Stimulated activated effector memory CD8-positive, alpha-beta T cell treated with anti-CD3 and anti-CD28 coated beads, Interleukin-12 subunit alpha, Interleukin-12 subunit beta, amount 100 ng/mL, for 72 hours (primary cell): Measurements from ENCODE around the gene TMEM212.
A peak's percentile ranks its signal among the peaks of the same experiment; 100 is the strongest.

Experiments
- ATAC-seq: fragments of 150-1000 bp; cut with Tn5 transposase; 2 replicates; pipeline ENCODE4 v1.10.0; 2021
- DNase-seq, 2 donors: peaks; one replicate each; pipeline ENCODE4 v3.0.0; 2021 to 2022; ENCODE audit warnings: low spot score in 2 of 2
- H3K27ac Mint-ChIP-seq: one replicate; pipeline ENCODE4 v1.8.0; 2022; ENCODE audit warnings: mild to moderate bottlenecking, mixed read lengths
- H3K36me3 Mint-ChIP-seq: one replicate; pipeline ENCODE4 v1.8.0; 2022; ENCODE audit warnings: mild to moderate bottlenecking, mixed read lengths
- H3K4me1 Mint-ChIP-seq: one replicate; pipeline ENCODE4 v1.8.0; 2022; ENCODE audit warnings: mixed read lengths
- H3K4me3 Mint-ChIP-seq: one replicate; pipeline ENCODE4 v1.8.0; 2022; ENCODE audit warnings: mild to moderate bottlenecking, mixed read lengths
- H3K9me3 Mint-ChIP-seq: one replicate; pipeline ENCODE4 v1.8.0; 2022; ENCODE audit warnings: mixed read lengths

The TMEM212 gene

DNA sequence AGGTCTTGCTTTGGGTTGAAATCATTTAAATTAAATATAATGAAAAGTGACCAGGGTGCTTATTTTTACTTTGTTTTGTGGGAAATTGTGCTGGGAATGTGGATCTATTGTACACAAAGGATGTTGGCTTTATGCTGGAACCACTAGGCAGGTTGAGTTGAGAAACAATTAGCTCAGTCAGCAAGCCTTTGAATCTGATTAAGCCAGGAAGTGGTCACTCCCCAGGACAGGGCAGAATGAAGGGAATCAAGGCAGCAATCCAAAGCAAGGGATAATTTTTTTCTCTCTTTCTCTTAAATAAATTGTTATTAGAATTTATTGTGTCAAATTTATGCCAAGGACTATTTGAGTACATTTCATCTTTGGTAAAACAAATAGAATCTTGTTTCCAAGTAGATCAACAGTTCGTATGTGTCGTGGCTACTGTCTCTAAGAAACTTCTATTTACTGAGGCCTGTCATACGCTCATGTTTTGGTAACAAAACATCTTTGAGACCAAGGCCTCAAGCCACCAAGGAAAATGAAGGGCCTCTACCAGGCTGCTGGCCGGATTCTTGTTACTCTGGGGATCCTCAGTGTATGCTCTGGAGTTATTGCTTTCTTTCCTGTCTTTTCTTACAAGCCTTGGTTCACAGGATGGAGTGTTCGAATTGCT is at the start of gene TMEM212:
Gene TMEM212, plus strand, starts transcription at position 486 of the 655 bp plus-strand sequence. Its CDS starts 35 bp downstream, at position 521.
- Mint-ChIP-seq H3K4me3 (no peak within 1 kb of the TSS), H3K36me3 (no peaks in the 10 kb centered on the region), H3K27ac (no peak within 1 kb of the TSS), H3K4me1 (no peaks in the 10 kb centered on the region), H3K9me3 (no peaks in the 10 kb centered on the region)
- DNase-seq (no peak), ATAC-seq (no peak)

- H3K4me1 Mint-ChIP-seq = peaks cover 9% of the 10 kb centered on the region
- ATAC-seq (no peak), DNase-seq (peak in 1 of 2 donors; percentile 10)
- H3K4me3 Mint-ChIP-seq = no peak overlapping the region
- H3K27ac Mint-ChIP-seq = no peak overlapping the region
- H3K36me3 Mint-ChIP-seq = no peaks in the 10 kb centered on the region
- no peaks in the 10 kb centered on the region for H3K9me3 Mint-ChIP-seq
Observed at GRCh38 chr3:171796625-171797264, 46.4 kb upstream of the TMEM212 start.

- Mint-ChIP-seq H3K27ac (no peak overlapping the region), H3K9me3 (no peaks in the 10 kb centered on the region), H3K4me1 (peaks cover 9% of the 10 kb centered on the region), H3K36me3 (no peaks in the 10 kb centered on the region), H3K4me3 (no peak overlapping the region)
- ATAC-seq = no peak
- no peak for DNase-seq
Observed at GRCh38 chr3:171797265-171797679, 45.9 kb upstream of the TMEM212 start.

- Mint-ChIP-seq H3K27ac (no peak overlapping the region), H3K4me3 (no peak overlapping the region), H3K36me3 (no peaks in the 10 kb centered on the region), H3K9me3 (no peaks in the 10 kb centered on the region), H3K4me1 (peaks cover 14% of the 10 kb centered on the region)
- ATAC-seq = no peak
- no peak for DNase-seq
Observed at GRCh38 chr3:171797873-171798272, 45.3 kb upstream of the TMEM212 start.

DNA sequence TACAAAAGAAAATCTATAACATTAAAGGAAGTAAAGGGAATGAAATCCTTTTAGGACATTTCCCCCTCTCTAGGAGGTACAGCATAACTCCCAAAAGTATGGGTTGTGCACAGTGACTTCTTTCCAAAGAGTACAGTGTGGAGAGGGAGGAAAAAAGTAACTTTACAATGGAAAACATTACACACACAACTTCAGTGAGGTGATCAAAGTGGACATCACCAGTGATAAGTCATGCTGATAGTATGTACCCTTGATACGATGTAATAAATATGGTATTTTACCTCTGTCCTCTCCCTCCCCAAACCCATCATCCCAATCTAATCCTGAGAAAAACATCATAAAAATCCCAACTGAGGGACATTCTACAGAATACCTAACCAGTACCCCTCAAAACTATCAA is 43.6 kb upstream of the TMEM212 start:
- Mint-ChIP-seq H3K4me3 (no peak overlapping the region), H3K36me3 (no peaks in the 10 kb centered on the region), H3K4me1 (peaks cover 17% of the 10 kb centered on the region), H3K27ac (no peak overlapping the region), H3K9me3 (no peaks in the 10 kb centered on the region)
- DNase-seq = no peak
- no peak for ATAC-seq

DNA sequence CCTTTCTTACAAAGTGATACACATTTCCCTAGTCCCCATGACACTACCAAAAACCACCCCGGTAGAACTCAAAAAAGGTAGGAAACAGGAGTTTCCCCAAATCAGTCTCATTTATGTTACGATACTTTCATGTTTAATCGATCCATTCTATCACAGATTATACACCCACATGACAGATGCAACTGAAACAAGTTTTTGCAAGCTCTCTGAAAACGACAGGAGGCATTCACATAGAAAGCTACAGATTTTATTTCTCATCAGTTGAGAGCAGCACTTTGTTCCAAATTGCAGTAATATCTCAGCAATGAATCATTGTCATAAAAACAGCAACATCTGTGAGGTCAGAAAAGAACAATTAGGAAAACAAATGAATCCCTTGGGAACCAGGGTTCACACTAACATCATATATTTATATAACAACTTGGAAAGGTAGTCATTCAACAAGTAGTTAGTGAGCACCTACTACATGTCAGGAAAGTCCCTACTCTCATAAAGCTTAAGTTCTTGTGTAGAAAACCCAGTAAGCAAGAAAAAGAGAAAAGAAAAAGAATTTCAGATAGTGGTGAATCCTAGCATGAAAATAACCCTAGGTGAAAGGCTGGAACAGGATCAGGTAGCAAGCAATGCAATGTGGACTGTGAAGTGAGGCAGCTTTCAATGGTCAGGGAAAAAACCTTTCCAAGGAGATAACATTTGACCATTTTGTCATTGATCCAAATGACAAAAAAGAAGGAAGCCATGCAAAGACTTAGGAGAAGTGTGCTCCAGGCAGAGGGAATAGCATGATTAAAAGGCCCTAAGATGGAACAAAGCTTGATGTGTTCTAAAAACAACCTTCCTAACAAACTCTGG is 41.2 kb upstream of the TMEM212 start:
- Mint-ChIP-seq H3K4me3 (no peak overlapping the region), H3K9me3 (no peaks in the 10 kb centered on the region), H3K4me1 (peaks cover 18% of the 10 kb centered on the region), H3K27ac (peak overlapping the region; percentile 58), H3K36me3 (no peaks in the 10 kb centered on the region)
- DNase-seq (no peak), ATAC-seq (peak; percentile 56)

DNA sequence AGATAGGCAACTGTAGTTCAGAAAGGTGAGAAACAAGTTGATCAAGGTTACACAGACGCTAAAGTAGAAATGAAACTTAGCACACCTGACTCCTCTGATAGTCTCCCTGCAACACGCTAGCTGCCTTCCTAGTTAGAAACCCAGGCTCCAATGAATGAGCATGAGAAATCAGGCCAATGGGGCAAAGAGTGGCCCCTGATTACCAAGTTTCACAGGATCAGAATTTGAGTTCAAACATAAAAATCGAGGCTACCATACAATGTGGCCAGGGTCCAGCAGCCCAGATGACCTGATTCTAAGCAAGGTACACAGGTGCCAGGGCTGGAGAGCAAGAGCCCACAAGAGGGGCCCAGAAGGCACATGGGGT is 40.6 kb upstream of the TMEM212 start:
- Mint-ChIP-seq H3K27ac (peak overlapping the region; percentile 37), H3K4me1 (peaks cover 22% of the 10 kb centered on the region)

GRCh38 chr3:171803044-171803443 is 40.1 kb upstream of the TMEM212 start:
- DNase-seq = peak in 1 of 2 donors; percentile 20
- Mint-ChIP-seq H3K4me1 (peaks cover 22% of the 10 kb centered on the region), H3K36me3 (no peaks in the 10 kb centered on the region), H3K27ac (peak overlapping the region; percentile 37), H3K4me3 (no peak overlapping the region), H3K9me3 (no peaks in the 10 kb centered on the region)
- no peak for ATAC-seq

More for the DNA sequence above, 40.6 kb upstream of the TMEM212 start:
- ATAC-seq (no peak), DNase-seq (peak in 1 of 2 donors; percentile 28)
- Mint-ChIP-seq H3K36me3 (no peaks in the 10 kb centered on the region), H3K9me3 (no peaks in the 10 kb centered on the region), H3K4me3 (no peak overlapping the region)

DNA sequence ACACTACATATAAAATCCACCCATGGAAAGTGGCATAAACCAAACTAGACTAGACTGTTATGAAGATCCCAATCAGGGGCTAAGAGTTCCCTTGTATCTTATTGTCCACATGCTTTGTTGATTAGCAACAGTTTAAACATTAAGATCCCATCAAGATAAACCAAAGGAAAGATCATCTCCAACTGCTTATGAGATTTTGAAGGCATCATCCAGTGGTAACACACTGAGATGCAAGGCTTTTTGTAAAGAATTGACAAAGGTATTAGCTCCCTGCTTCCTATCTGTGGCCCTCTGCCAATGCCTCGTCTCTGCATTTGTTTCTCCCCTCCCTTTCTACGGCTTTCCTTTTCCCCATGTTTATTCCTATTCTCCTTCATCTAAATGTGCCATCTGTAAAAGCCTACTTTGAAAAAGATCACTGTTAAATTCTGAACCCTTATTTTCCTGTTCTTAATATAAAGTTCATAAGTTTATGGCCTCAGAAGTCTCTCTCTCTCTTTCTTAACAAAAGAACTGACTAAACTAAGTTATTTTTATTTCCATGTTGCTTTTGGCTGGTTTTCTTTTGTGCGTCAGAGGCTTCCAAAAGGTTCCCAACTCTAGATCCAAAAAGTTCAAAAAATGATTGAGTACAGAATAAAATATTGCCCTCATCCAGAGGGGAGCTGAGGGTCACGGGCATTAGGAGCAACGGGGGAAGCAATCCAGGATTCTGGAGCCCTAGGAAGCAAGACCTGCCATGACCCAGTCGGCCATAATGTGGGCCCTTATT is 38.3 kb upstream of the TMEM212 start:
- DNase-seq (no peak), ATAC-seq (no peak)
- Mint-ChIP-seq H3K36me3 (peaks cover 4% of the 10 kb centered on the region), H3K9me3 (no peaks in the 10 kb centered on the region), H3K4me3 (no peak overlapping the region), H3K27ac (no peak overlapping the region), H3K4me1 (peaks cover 30% of the 10 kb centered on the region)

GRCh38 chr3:171805687-171806086 is 37.5 kb upstream of the TMEM212 start:
- peaks cover 6% of the 10 kb centered on the region for H3K36me3 Mint-ChIP-seq
- no peak overlapping the region for H3K4me3 Mint-ChIP-seq
- no peak overlapping the region for H3K27ac Mint-ChIP-seq
- no peaks in the 10 kb centered on the region for H3K9me3 Mint-ChIP-seq
- ATAC-seq (no peak), DNase-seq (peak in 1 of 2 donors; percentile 28)
- peaks cover 32% of the 10 kb centered on the region for H3K4me1 Mint-ChIP-seq

DNA sequence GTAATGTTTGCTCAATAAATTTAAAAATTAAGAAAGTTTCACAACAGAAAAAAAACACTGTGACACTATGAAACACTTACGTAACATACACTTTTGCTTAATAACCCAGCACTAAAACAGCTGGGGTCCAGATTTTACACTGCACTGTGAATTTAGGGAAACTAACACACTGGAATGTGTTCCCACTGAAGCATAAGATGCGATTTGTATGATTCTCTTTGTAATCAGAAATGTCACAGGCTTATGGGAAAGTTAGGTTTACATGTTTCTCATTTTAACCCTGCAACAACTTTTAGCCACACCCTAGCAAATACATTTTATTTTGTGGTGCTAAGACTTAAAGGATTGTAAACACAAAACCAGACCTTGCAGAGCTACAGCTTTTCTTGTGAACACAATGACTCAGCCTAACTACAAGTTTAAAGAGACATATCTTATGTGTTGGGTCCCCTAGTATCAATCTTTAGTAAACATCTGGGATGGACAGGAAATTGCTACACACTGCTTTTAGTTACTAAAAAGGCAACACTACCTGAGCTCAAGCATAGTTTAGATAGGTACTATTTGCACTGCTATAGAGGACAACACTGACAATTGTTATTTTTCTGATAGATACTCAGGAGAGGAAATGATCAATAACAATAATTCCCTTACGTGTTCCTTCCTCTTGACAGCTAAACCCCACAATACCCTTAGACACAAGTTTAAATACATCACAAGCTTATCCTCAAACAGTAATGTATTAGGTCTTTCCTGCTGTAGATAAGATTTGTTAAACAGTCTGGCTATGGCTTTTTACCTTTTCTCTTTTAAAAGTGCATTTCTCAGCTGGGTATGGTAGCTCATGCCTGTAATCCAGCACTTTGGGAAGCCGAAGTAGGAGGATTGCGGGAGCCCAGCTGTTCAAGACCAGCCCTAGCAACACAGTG is 36.7 kb upstream of the TMEM212 start:
- peak; percentile 40 for ATAC-seq
- H3K36me3 Mint-ChIP-seq = peaks cover 6% of the 10 kb centered on the region
- peak overlapping the region; percentile 40 for H3K27ac Mint-ChIP-seq
- H3K4me1 Mint-ChIP-seq = peaks cover 35% of the 10 kb centered on the region
- no peaks in the 10 kb centered on the region for H3K9me3 Mint-ChIP-seq
- no peak overlapping the region for H3K4me3 Mint-ChIP-seq
- DNase-seq = peak in 1 of 2 donors; percentile 34

GRCh38 chr3:171807129-171807675 is 35.9 kb upstream of the TMEM212 start:
- ATAC-seq (no peak), DNase-seq (no peak)
- H3K9me3 Mint-ChIP-seq = no peaks in the 10 kb centered on the region
- H3K27ac Mint-ChIP-seq = peak overlapping the region; percentile 40
- peaks cover 6% of the 10 kb centered on the region for H3K36me3 Mint-ChIP-seq
- H3K4me3 Mint-ChIP-seq = no peak overlapping the region
- H3K4me1 Mint-ChIP-seq = peaks cover 31% of the 10 kb centered on the region

GRCh38 chr3:171807806-171808205 is 35.3 kb upstream of the TMEM212 start:
- H3K4me1 Mint-ChIP-seq = peaks cover 25% of the 10 kb centered on the region
- H3K36me3 Mint-ChIP-seq = peaks cover 6% of the 10 kb centered on the region

GRCh38 chr3:171809611-171809860 is 33.6 kb upstream of the TMEM212 start:
- H3K27ac Mint-ChIP-seq = peak overlapping the region; percentile 90
- peak; percentile 6 for ATAC-seq
- no peak for DNase-seq

More at GRCh38 chr3:171807806-171808205, 35.3 kb upstream of the TMEM212 start:
- ATAC-seq (no peak), DNase-seq (no peak)
- H3K27ac Mint-ChIP-seq = no peak overlapping the region
- H3K9me3 Mint-ChIP-seq = no peaks in the 10 kb centered on the region
- H3K4me3 Mint-ChIP-seq = no peak overlapping the region

More at GRCh38 chr3:171809611-171809860, 33.6 kb upstream of the TMEM212 start:
- H3K4me3 Mint-ChIP-seq = peak overlapping the region; percentile 89
- peaks cover 12% of the 10 kb centered on the region for H3K36me3 Mint-ChIP-seq
- no peaks in the 10 kb centered on the region for H3K9me3 Mint-ChIP-seq
- peaks cover 36% of the 10 kb centered on the region for H3K4me1 Mint-ChIP-seq
